Testis (tissue), 3 donors: ENCODE results near the gene ZNF276. TPM values are rescaled to one million over a fixed set of nuclear protein-coding genes. Genes with fewer than 3 reads are reported as not detected.

Experiments used
- DNase-seq: peaks from one replicate; pipeline ENCODE4 v3.0.0-alpha.2; 2019
- H3K27ac ChIP-seq, 2 donors: fragments of 200-600 bp; sonication (generic); one replicate each; pipeline ENCODE4 v1.5.1; 2019
- H3K27me3 ChIP-seq: fragments of 200-600 bp; sonication (generic); one replicate; pipeline ENCODE4 v1.5.1; 2019
- H3K36me3 ChIP-seq: fragments of 200-600 bp; sonication (generic); one replicate; pipeline ENCODE4 v1.5.1; 2017; ENCODE audit warnings: low read depth; ENCODE audit errors: missing control alignments
- H3K4me1 ChIP-seq: fragments of 200-600 bp; sonication (generic); one replicate; pipeline ENCODE4 v1.5.1; 2019
- H3K4me3 ChIP-seq, 2 donors: fragments of 200-600 bp; sonication (generic); one replicate each; pipeline ENCODE4 v1.5.1; 2017 to 2019
- H3K9me3 ChIP-seq: fragments of 200-600 bp; sonication (generic); one replicate; pipeline ENCODE4 v1.5.1; 2017
- POLR2A ChIP-seq: fragments of 450-650 bp; IDR thresholded peaks from one replicate; pipeline ENCODE4 v1.6.1; 2017; ENCODE audit warnings: antibody characterized with exemption, mild to moderate bottlenecking, moderate library complexity
- WGBS, 2 donors: methylation state at CpG; one replicate each; pipeline ENCODE4 v1.1.5; 2018; 5-methylcytosine and 5-hydroxymethylcytosine counted together
- intact Hi-C: fragments of 100-400 bp; cut with DNase I; formaldehyde crosslinking; loops from one replicate; pipeline ENCODE4 v1.15.1; 2023; ENCODE audit warnings: low total_unique reads
- polyA plus RNA-seq: library from polyadenylated mRNA; stranded (reverse); fragments of 350-450 nt; fragmentation: Illumina TruSeq; extraction: RNeasy Lipid Tissue Mini Kit (QIAGEN cat#74804); gene quantifications from one replicate; pipeline ENCODE4 v1.2.3, GENCODE V29; 2014; ENCODE audit warnings: low read depth, low replicate concordance; ENCODE audit not compliant: insufficient read depth
- total RNA-seq, 2 donors: library from RNA; depleted of rRNA; stranded (reverse); fragments of >200 nt; gene quantifications; one replicate each; pipeline ENCODE4 v1.2.3, GENCODE V29; 2016
- TF ChIP-seq, protein P1 (sequence below), 3 experiments: fragments of 450-650 bp in 2 of 3; fragments of 200-600 bp in 1 of 3; sonication (generic) in 1 of 3; IDR thresholded peaks; one replicate each; pipeline ENCODE4 v1.5.1; 2016 to 2019; ENCODE audit warnings: antibody characterized with exemption in 3 of 3, mild to moderate bottlenecking in 2 of 3, moderate library complexity in 1 of 3

Gene ZNF276
- total and polyA plus RNA-seq, 3 donors from 2014 or later = 31.0 to 48.4 (median 37.8) TPM

- Histone ChIP-seq H3K36me3 (no peaks in the 10 kb centered on the region), H3K4me3 (peak overlapping the region in 1 of 2 donors; percentile 75), H3K27ac (no peak overlapping the region), H3K27me3 (no peaks in the 10 kb centered on the region), H3K4me1 (peaks cover 7% of the 10 kb centered on the region), H3K9me3 (no peaks in the 10 kb centered on the region)
- intact Hi-C loops = no loop called here
- TF ChIP-seq, protein P1, sequence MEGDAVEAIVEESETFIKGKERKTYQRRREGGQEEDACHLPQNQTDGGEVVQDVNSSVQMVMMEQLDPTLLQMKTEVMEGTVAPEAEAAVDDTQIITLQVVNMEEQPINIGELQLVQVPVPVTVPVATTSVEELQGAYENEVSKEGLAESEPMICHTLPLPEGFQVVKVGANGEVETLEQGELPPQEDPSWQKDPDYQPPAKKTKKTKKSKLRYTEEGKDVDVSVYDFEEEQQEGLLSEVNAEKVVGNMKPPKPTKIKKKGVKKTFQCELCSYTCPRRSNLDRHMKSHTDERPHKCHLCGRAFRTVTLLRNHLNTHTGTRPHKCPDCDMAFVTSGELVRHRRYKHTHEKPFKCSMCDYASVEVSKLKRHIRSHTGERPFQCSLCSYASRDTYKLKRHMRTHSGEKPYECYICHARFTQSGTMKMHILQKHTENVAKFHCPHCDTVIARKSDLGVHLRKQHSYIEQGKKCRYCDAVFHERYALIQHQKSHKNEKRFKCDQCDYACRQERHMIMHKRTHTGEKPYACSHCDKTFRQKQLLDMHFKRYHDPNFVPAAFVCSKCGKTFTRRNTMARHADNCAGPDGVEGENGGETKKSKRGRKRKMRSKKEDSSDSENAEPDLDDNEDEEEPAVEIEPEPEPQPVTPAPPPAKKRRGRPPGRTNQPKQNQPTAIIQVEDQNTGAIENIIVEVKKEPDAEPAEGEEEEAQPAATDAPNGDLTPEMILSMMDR (IDR thresholded peaks at IDR 0.05) = no peak
- TF ChIP-seq POLR2A = no peak
- WGBS, 2 donors = 100% methylated on average over 1 of the region's 1 CpG; no CpG with 5 or more reads in 1 of the 2 donors
- no peak for DNase-seq
Measured at GRCh38 chr16:89685916-89686315, 35.4 kb upstream of the ZNF276 start.

- Histone ChIP-seq H3K36me3 (no peaks in the 10 kb centered on the region), H3K9me3 (no peaks in the 10 kb centered on the region), H3K4me1 (peaks cover 7% of the 10 kb centered on the region), H3K27me3 (no peaks in the 10 kb centered on the region), H3K27ac (peak within 1 kb of the TSS; percentile 75 to 87), H3K4me3 (peak within 1 kb of the TSS; percentile 75 to 80)
- TF ChIP-seq, protein P1 (IDR thresholded peaks at IDR 0.05) = no peak
- peak; percentile 42 for TF ChIP-seq POLR2A
- 0 to 1% methylated on average over 8 to 64 of the region's 67 CpGs for WGBS, 2 donors
- DNase-seq = peak; percentile 92
- intact Hi-C loops = no loop called here
Measured at GRCh38 chr16:89686520-89687091, 34.7 kb upstream of the ZNF276 start, which contains the start of gene CDK10. CDK10 (plus strand) TSS chr16:89686689; CDS start chr16:89686711, 22 bp downstream.

GRCh38 chr16:89687092-89687940 lies 34.0 kb upstream of the ZNF276 start:
- Histone ChIP-seq H3K36me3 (no peaks in the 10 kb centered on the region), H3K4me1 (peaks cover 7% of the 10 kb centered on the region), H3K9me3 (no peaks in the 10 kb centered on the region), H3K27me3 (no peaks in the 10 kb centered on the region), H3K27ac (peak overlapping the region; percentile 75 to 87), H3K4me3 (peak overlapping the region; percentile 75 to 80)
- TF ChIP-seq, protein P1 (IDR thresholded peaks at IDR 0.05) = no peak
- no peak for TF ChIP-seq POLR2A
- WGBS, 2 donors = 11 to 19% methylated on average over 21 to 42 of the region's 42 CpGs
- DNase-seq = no peak
- intact Hi-C loops = no loop called here

GRCh38 chr16:89688395-89688794 lies 32.9 kb upstream of the ZNF276 start:
- H3K27me3 ChIP-seq = no peaks in the 10 kb centered on the region
- no peaks in the 10 kb centered on the region for H3K9me3 ChIP-seq
- no peak overlapping the region for H3K27ac ChIP-seq
- DNase-seq = no peak
- TF ChIP-seq, protein P1 (IDR thresholded peaks at IDR 0.05) = no peak
- no peak for TF ChIP-seq POLR2A
- H3K4me1 ChIP-seq = peaks cover 7% of the 10 kb centered on the region
- WGBS, 2 donors = 88 to 92% methylated on average over 5 of the region's 5 CpGs
- H3K4me3 ChIP-seq = no peak overlapping the region
- no peaks in the 10 kb centered on the region for H3K36me3 ChIP-seq
- intact Hi-C loops = no loop called here
